HEK293T (cell line): ENCODE data around the gene RAD9B.

ENCODE experiments used
- CTCF ChIA-PET: fragments of 350-600 bp; formaldehyde crosslinking; extraction: SDS; loops from one replicate; lab custom pipeline; 2021; ENCODE audit warnings: antibody characterized with exemption, inconsistent platforms; lab: Yijun Ruan, JAX
- POLR2A ChIA-PET: fragments of 350-600 bp; formaldehyde crosslinking; extraction: SDS; loops from one replicate; lab custom pipeline; 2020; ENCODE audit warnings: antibody characterized with exemption, inconsistent platforms; lab: Yijun Ruan, JAX
- DNase-seq: peaks from one replicate; pipeline ENCODE4 v3.0.0; 2012; ENCODE audit warnings: mixed read lengths; ENCODE audit errors: extremely low spot score
- ARNT ChIP-seq: fragments of 450-650 bp; IDR thresholded peaks from 2 replicates; pipeline ENCODE4 v1.6.1; 2017; ENCODE audit warnings: mild to moderate bottlenecking
- BHLHE40 ChIP-seq: fragments of 450-650 bp; IDR thresholded peaks from 2 replicates; pipeline ENCODE4 v1.6.1; 2016; ENCODE audit warnings: mild to moderate bottlenecking, moderate library complexity, borderline replicate concordance
- CTBP1 ChIP-seq: fragments of 450-650 bp; IDR thresholded peaks from 2 replicates; pipeline ENCODE4 v1.6.1; 2016; ENCODE audit warnings: borderline replicate concordance
- ELF4 ChIP-seq: fragments of 450-650 bp; IDR thresholded peaks from 2 replicates; pipeline ENCODE4 v1.6.1; 2017; ENCODE audit warnings: antibody characterized with exemption
- FOXA1 ChIP-seq: fragments of 450-650 bp; IDR thresholded peaks from 2 replicates; pipeline ENCODE4 v1.6.1; 2016; ENCODE audit warnings: mild to moderate bottlenecking
- FOXK2 ChIP-seq: fragments of 450-650 bp; IDR thresholded peaks from 2 replicates; pipeline ENCODE4 v1.6.1; 2016; ENCODE audit warnings: mild to moderate bottlenecking
- FOXM1 ChIP-seq: fragments of 450-650 bp; IDR thresholded peaks from 2 replicates; pipeline ENCODE4 v1.6.1; 2017; ENCODE audit warnings: mild to moderate bottlenecking, borderline replicate concordance
- HDGF ChIP-seq: fragments of 450-650 bp; IDR thresholded peaks from 2 replicates; pipeline ENCODE4 v1.6.1; 2017; ENCODE audit warnings: antibody characterized with exemption, borderline replicate concordance
- L3MBTL2 ChIP-seq: fragments of 450-650 bp; conservative IDR thresholded peaks from 2 replicates; pipeline ENCODE4 v1.6.1; 2016; ENCODE audit warnings: mild to moderate bottlenecking
- LEF1 ChIP-seq: fragments of 450-650 bp; IDR thresholded peaks from 2 replicates; pipeline ENCODE4 v1.6.1; 2017; ENCODE audit warnings: mild to moderate bottlenecking, borderline replicate concordance
- NFRKB ChIP-seq: fragments of 450-650 bp; IDR thresholded peaks from 2 replicates; pipeline ENCODE4 v1.6.1; 2016; ENCODE audit warnings: mild to moderate bottlenecking, moderate library complexity
- SP1 ChIP-seq: fragments of 450-650 bp; IDR thresholded peaks from 2 replicates; pipeline ENCODE4 v1.6.1; 2017
- SUZ12 ChIP-seq: fragments of 450-650 bp; IDR thresholded peaks from 2 replicates; pipeline ENCODE4 v1.6.1; 2016; ENCODE audit warnings: mild to moderate bottlenecking
- TARDBP ChIP-seq: fragments of 450-650 bp; IDR thresholded peaks from 2 replicates; pipeline ENCODE4 v1.6.1; 2016
- ZNF384 ChIP-seq: fragments of 450-650 bp; IDR thresholded peaks from 2 replicates; pipeline ENCODE4 v1.6.1; 2016
- TF ChIP-seq, protein P1 (sequence below): fragments of 450-650 bp; IDR thresholded peaks from 2 replicates; pipeline ENCODE4 v1.6.1; 2016

RAD9B gene

DNA sequence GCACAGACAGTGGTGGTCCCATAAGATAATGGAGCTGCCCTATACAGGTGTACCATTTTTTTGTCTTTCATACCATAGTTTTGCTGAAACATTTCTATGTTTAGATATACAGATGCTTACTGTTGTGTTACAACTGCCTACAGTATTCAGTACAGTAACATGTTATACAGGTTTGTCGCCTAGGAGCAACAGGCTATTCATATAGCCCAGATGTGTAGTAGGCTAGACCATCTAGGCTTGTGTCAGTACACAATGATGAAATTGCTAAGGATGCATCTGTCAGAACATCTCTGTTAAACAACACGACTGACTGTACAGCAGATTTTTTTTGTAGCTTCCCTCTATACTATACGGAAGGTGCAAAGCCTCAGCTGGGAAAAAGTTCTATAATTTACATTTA, 30.5 kb downstream of the RAD9B start:
- no peak for DNase-seq
- TF ChIP-seq TARDBP (no peak), SP1 (no peak), CTBP1 (no peak), L3MBTL2 (no peak), FOXK2 (no peak), HDGF (no peak), BHLHE40 (no peak), NFRKB (no peak), ELF4 (no peak), FOXM1 (no peak), ZNF384 (no peak)
- TF ChIP-seq, protein P1, sequence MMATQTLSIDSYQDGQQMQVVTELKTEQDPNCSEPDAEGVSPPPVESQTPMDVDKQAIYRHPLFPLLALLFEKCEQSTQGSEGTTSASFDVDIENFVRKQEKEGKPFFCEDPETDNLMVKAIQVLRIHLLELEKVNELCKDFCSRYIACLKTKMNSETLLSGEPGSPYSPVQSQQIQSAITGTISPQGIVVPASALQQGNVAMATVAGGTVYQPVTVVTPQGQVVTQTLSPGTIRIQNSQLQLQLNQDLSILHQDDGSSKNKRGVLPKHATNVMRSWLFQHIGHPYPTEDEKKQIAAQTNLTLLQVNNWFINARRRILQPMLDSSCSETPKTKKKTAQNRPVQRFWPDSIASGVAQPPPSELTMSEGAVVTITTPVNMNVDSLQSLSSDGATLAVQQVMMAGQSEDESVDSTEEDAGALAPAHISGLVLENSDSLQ: no peak
- ChIA-PET CTCF (interaction anchor here (1.0 kb wide), 1 partner anchor 101 kb away, joined by 4 read pairs; no protein-coding TSS in a partner anchor), POLR2A (interaction anchor here (1.3 kb wide), 1 partner anchor 64 kb away, joined by 5 read pairs; the partner anchor contains the start of genes FAM216A and GPN3)

DNA sequence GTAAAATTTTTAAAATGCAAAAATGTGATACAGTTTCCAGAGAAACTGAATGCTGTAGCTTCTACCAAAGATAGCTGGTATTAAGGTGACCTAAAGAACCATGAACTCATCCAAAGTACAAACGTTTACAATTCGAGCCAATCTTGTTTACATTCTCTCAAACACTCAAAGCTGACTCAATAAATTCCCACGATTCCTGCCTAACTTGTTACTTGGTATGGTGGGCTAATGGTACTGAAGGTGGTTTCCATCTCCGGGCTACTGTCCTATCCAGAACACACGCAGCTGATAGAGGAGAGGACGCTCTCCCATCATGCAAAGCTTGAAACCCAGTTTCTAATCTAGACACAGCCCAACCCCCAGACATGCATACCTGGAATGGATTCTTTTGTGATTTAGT, 31.5 kb downstream of the RAD9B start:
- no peak for DNase-seq
- ChIA-PET POLR2A (interaction anchor here (1.3 to 2.3 kb wide), 2 partner anchors 65 to 81 kb away, joined by 5 to 9 read pairs; partner anchors contain the start of genes FAM216A, GPN3 and TCTN1), CTCF (no interaction called here)
- TF ChIP-seq SP1 (no peak), HDGF (no peak), FOXK2 (no peak), ZNF384 (no peak), NFRKB (no peak), FOXM1 (no peak), LEF1 (no peak)

DNA sequence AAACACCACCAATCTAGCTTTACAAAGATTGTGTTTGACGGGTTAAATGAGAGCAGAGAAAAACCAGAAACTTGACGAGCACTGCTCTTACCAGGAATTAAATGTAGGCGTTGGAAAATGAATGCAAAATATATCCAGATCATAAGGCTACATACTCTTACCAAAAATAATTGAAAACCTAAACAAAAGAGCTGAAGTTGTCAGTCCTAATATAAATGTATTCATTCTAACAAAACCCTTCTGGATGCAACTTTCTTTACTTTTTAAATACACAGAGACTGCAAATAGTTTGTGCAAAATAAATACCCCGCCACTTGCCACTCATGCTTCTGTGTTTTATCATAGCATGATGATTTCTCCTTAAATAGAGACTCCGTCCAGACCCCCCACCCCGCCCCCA, 32.7 kb downstream of the RAD9B start:
- TF ChIP-seq SP1: no peak
- no peak for TF ChIP-seq FOXM1
- TF ChIP-seq FOXA1: no peak
- TF ChIP-seq TARDBP: no peak
- TF ChIP-seq ARNT: no peak
- TF ChIP-seq BHLHE40: no peak
- TF ChIP-seq SUZ12: no peak
- TF ChIP-seq FOXK2: no peak
- TF ChIP-seq, protein P1: no peak
- no peak for TF ChIP-seq HDGF
- TF ChIP-seq L3MBTL2: no peak
- TF ChIP-seq NFRKB: no peak
- no peak for TF ChIP-seq LEF1
- ChIA-PET CTCF (no interaction called here), POLR2A (interaction anchor here (2.3 kb wide), 1 partner anchor 79 kb away, joined by 9 read pairs; the partner anchor contains the start of gene TCTN1)
- DNase-seq: no peak

DNA sequence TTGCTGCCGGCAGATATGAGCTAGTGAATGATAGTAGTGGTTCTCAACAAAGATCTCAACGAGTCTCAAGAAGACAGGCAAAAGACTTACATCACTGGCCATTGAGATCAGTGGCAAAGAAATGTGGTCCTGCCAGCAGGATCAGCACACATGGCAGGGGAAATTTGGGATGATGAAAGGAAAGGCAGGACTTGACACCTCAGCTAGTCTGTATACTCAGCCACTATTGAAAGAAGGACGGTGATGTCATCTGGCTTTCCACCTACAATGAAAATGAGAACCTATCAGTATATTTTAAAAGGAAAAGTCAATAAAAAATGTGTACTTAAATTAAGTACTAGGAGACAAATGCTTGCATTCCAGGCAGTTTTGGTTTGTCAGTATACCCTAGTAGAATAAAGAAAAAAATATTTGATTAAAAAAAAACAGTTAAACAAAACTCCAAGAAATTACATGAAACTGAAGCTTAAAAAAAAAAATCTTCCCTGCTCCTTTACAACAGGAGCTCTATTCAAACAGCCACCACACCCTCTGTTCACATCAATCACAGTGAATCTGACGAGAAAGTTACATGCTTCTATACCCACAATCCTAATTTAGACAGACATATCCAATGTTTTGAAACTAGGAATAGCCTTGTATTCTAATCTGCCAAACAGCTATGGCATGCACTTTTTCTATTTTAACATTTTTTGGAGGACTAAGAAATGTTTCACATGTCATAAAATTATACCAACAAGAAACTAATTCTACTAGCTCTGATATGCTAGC, 34.9 kb downstream of the RAD9B start:
- ChIA-PET CTCF (no interaction called here), POLR2A (no interaction called here)
- no peak for DNase-seq
- no peak for TF ChIP-seq SUZ12
- no peak for TF ChIP-seq ZNF384
- no peak for TF ChIP-seq SP1
- TF ChIP-seq ARNT: no peak
- no peak for TF ChIP-seq FOXM1
- no peak for TF ChIP-seq L3MBTL2

DNA sequence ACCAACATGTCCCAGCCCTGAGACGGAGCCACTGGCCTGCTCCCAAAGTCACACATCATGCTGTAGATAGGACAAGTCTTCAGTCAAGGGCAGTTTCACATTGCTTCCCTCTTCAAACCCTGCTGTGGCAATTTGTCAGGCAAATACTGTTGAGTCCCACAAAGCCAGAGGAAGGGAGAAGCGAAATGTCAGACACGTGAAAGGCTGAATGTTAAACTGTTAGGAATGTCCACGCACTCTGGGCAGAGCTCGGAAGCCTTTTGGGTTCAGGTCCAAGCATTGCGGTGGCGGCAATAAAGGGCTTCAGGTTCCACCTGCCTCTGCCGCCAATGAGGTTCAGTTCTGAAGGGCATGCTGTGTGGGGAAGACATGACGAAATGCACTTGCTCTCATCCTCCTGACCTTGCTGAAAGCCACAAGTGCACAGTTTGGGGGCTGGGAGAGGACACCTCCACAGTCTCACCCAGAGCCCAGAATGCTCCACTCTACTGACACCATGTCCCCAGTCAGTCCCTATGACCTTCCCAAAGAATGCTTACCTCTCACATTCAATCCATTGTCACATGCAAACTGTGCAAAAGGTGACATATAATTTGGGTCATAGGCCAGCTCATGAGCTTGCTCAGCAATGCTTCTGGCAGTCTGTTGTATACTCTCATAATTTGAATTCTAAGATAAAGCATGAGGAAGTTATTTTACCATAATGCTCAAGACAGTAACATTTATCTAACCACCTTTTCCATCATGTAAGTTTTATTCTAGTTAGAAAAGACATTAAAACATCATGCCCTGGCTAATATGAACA, 35.7 kb downstream of the RAD9B start:
- CTCF ChIA-PET: interaction anchor here (0.6 kb wide), 1 partner anchor 486 kb away, joined by 9 read pairs; no protein-coding TSS in a partner anchor
- no peak for TF ChIP-seq ZNF384
- TF ChIP-seq ARNT: no peak
- no peak for TF ChIP-seq LEF1
- TF ChIP-seq, protein P1: no peak
- TF ChIP-seq FOXK2: no peak
- no peak for TF ChIP-seq TARDBP
- no peak for TF ChIP-seq HDGF
- no peak for TF ChIP-seq L3MBTL2
- no peak for TF ChIP-seq BHLHE40
- TF ChIP-seq SUZ12: no peak
- TF ChIP-seq CTBP1: no peak
- no peak for TF ChIP-seq NFRKB
- DNase-seq: no peak
- POLR2A ChIA-PET: no interaction called here
